Ovary (tissue), 3 donors: ENCODE measurements around the gene TRAF4.

Experiments
- CTCF ChIP-seq, 3 donors: fragments of 450-650 bp in 2 of 3; fragments of 200-600 bp in 1 of 3; IDR thresholded peaks; one replicate each; pipeline versions ENCODE4 v1.5.1 to v1.8.0; 2016 to 2022; ENCODE audit warnings: antibody characterized with exemption in 3 of 3, mild to moderate bottlenecking in 1 of 3
- EP300 ChIP-seq: sonication (generic); formaldehyde crosslinking; IDR thresholded peaks from one replicate; pipeline ENCODE4 v1.6.1; 2017; ENCODE audit warnings: antibody characterized with exemption
- POLR2A ChIP-seq: fragments of 450-650 bp; IDR thresholded peaks from one replicate; pipeline ENCODE4 v1.6.1; 2017; ENCODE audit warnings: antibody characterized with exemption, mild to moderate bottlenecking, moderate library complexity
- donor health status: DM: no; HTN: no; CAD: no.

- no peak for TF ChIP-seq CTCF (IDR thresholded peaks at IDR 0.05)
- no peak for TF ChIP-seq POLR2A
- no peak for TF ChIP-seq EP300
Measured at GRCh38 chr17:28756049-28756804, 12.4 kb downstream of the TRAF4 start.
